ENCODE results near the gene TRMT2B. TPM values are rescaled to one million over a fixed set of nuclear protein-coding genes. Genes with fewer than 3 reads are reported as not detected.
"Not testable (repeated sequence)": the region's sequence is repeated elsewhere in the genome, so short reads cannot be mapped to it uniquely, and the experiment has no call there.

The TRMT2B gene, protein sequence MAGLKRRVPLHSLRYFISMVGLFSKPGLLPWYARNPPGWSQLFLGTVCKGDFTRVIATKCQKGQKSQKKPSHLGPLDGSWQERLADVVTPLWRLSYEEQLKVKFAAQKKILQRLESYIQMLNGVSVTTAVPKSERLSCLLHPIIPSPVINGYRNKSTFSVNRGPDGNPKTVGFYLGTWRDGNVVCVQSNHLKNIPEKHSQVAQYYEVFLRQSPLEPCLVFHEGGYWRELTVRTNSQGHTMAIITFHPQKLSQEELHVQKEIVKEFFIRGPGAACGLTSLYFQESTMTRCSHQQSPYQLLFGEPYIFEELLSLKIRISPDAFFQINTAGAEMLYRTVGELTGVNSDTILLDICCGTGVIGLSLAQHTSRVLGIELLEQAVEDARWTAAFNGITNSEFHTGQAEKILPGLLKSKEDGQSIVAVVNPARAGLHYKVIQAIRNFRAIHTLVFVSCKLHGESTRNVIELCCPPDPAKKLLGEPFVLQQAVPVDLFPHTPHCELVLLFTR
- total RNA-seq = 23.6 and 23.8 TPM in 2 replicates

DNA sequence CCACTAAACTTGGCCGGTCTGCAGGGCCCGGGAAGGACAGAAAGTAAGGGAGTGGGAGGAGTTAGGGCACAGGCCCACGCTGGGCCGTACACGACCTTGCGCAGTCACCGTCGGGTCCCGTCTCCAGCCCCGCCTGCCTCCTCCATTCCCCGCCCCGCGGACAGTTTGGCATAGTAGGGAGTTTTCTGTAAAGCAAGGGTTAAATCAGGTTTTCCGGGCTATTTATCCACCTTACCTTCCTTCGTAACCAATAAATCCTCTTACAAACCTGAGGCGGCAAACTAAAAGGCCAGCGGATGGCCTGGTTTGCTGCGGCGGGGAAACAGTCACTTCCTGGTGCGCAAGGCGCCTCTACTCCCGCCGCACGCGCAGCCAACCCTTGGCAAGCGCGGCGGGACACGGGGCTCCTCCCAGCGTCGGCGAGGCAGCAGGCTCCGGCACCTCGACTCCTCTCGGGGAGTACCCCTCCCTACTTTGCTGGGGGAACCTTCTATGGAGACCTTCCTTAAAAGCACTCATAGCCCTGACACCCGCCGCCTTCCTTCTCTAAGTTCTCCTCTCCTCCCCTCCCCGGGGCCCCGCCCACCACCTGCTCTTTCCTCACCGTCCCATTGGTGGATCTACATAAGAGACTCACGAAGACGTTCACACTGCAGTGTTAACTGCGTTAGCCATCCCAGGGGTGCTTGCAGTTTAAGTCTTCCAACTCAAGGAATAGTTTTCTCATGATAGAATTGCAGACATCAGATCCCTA is at the start of gene TRMT2B:
Gene TRMT2B (minus strand): TSS at position 563 of the 754 bp plus-strand sequence. CDS start 9,822 bp downstream, outside the sequence.
- intact Hi-C loops (cut with micrococcal nuclease) = loop anchor here (1.0 to 5.0 kb wide), 4 partner anchors 47 to 341 kb away; partner anchors contain the start of genes CENPI, CSTF2, RPL36A and TIMM8A

DNA sequence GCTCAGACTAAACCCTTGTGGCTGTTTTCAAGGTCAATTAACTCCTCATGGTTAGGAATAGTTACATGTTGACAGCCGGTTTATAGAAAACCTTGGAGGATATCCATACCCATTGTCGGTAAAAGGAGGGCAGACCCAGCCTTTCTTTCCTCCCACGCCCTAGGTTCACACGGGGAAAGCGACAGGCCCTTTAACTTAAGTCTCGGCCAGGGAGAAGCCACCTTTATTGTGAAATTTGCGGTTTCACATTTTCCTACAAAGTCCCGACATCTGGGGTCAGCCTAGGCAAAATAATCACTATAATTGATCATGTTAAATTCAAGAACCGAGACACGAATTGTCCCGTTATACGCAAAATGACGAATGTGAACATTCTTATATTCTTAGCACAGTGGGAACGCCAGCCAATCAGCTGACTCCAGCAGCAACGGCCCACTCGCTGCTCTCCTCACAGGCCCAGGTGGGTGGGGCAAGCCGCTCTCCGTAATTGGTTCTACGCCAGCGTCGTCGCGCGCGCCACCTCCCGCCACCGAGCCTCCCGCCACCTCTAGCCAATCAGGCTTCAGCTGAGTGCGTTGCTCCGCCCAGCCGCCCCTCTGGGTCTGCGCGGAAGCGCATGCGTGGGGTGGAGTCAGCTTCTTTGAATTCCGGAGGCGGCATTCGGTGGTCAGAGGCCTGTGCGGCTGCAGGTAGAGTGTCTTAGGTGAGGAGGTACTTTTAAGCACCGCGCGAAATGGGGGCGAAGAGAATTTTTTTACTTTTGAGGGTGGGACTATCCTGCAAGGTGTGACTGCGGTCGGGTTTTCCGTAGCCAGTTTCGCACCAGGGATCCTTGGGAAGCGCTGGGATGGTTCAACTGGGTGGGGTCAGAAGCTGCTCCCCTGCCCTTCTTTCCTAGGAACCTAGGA is 45.9 kb upstream of the TRMT2B start, which contains the start of gene CENPI:
Gene CENPI (plus strand): TSS at position 659 of the 908 bp plus-strand sequence. CDS start 2,867 bp downstream, outside the sequence.
- intact Hi-C loops (cut with micrococcal nuclease) = loop anchor here (1.0 to 5.0 kb wide), 3 partner anchors 45 to 295 kb away; partner anchors contain the start of genes CSTF2, RPL36A and TRMT2B

DNA sequence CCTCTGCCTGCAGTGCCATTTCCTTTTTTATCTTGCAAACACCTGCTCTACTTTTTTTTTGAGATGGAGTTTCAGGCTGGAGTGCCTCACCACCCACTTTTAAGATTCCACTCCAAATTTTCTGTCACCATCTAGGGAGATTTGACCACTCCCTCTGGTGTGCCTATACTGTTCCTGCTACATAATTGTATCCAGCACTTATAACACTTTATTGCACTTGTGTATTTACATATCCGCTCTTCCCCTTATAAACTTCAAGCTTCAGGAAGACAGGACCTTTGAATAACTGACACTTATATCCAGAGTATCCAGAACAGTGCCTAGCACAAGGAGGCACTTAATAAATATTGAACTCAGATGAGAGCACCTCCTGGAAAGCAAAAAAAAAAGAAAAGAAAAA is 39.9 kb upstream of the TRMT2B start:
- intact Hi-C loops (cut with micrococcal nuclease) = no loop called here

DNA sequence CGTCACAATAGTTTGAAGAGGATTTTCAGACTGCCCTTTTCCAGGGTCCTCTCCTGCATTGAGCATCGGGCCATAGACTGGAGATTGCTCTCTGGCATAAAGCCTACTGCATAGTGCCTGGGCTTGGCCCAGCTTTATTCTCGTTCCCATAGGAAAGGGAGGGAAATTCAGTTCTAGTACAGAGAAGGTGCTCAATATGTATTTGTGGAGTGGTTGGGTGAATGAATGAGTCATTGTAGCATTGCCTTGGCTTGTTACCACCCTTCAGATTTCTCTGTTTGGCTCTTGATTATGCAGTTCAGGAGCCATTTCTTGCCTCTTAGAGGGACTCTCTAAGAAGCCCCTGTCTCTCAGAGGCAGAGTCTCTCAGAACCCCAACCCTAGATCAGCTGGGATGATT is 29.3 kb upstream of the TRMT2B start:
- intact Hi-C loops (cut with micrococcal nuclease) = no loop called here

DNA sequence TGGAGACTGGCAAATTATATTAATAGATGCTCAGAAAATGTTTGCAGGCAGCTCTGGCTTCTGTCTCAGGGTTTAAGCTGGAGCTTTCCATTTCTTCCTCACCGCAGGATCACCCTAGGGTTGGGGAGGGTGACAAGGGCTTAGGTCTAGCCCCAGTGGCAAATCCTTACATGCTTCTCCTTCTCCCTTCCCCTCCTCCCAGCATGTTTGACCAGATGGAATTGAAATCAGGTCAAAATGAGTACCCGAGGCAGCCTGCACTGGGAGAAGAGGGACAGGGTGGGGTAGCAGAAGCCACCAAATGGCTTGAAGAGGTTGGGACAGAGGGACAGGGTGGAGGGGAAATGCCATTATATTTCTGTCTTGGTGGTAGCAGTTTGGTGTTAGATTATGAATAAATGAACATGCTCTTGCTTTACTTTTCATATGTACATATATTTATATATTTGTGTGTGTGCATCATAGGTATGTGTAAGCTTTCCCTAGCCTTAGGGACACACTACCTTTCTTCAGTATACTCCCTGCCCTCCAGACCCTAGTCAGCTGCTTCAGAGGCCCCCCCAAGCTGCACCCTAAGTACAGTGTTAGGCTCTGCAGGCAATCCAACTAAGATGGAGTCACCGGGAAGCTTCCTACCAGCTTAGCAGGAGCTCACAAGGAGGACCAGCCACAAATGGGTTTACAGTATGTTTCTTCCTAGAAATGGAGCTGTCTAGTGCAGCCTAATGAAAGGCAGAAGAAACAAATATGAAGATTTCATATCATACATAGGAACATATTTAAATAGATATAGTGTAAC is 28.6 kb upstream of the TRMT2B start:
- intact Hi-C loops (cut with micrococcal nuclease) = no loop called here

DNA sequence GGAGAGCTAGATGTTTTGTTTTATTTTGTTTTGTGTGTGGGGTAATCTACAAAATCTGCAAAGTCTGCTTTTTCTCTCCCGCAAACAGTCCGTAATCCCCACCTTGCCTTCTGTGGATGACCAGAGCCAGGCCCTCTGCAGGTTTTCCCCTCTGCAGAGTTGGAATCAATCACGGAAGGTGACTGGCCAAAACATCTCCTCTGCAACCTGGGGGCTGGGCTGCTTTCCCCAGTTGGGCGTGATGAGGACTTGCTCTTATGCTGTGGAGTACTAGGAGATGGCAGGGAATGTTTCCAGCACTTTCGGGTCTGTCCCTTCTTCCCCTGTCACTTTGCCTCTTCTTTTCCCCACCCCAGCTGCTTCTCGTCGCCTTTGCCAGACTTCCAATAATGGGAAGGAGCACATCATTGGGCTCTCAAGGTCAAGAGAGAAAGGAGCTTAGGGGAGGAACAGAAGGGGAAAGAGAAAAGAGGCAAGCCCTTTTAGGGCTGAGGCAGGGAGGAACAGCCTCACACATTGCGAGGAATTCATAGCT is 27.9 kb upstream of the TRMT2B start:
- intact Hi-C loops (cut with micrococcal nuclease) = no loop called here

DNA sequence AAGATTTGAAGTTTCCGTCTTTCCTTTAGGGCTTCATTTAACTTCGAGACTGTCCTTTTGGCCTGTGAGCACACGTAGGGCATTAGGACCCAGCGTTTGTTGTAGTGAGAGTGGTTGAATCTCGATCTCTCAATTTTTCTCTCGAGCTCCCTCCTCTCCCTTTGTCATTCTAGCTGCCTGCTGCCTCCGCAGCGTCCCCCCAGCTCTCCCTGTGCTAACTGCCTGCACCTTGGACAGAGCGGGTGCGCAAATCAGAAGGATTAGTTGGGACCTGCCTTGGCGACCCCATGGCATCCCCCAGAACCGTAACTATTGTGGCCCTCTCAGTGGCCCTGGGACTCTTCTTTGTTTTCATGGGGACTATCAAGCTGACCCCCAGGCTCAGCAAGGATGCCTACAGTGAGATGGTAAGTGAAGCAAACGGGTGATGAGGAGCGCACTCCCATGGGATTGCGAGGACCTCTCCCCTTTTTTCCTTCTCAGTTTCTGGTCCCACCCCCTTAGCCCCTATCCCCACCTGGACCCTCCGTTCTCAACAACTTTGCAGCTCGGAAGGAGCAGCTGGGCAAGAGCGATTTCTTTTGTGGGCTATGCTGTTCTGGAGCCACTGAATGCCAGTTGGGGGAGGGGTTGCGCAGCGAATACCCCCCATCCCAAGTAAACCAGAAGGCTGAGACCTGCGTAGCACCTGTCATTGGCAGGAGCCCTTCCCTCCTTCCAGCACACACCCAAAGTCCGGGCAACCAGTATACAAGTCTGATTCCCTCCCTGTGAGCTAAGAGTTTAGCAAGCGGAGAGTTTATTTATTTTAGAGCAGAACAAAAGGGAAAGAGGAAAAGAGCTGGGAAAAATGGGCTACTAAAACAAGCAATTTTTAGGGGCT is 27.0 kb upstream of the TRMT2B start, which contains the start of gene TMEM35A:
Gene TMEM35A (plus strand): TSS at position 164 of the 883 bp plus-strand sequence. CDS start 124 bp downstream, at position 288.
- intact Hi-C loops (cut with micrococcal nuclease) = no loop called here

DNA sequence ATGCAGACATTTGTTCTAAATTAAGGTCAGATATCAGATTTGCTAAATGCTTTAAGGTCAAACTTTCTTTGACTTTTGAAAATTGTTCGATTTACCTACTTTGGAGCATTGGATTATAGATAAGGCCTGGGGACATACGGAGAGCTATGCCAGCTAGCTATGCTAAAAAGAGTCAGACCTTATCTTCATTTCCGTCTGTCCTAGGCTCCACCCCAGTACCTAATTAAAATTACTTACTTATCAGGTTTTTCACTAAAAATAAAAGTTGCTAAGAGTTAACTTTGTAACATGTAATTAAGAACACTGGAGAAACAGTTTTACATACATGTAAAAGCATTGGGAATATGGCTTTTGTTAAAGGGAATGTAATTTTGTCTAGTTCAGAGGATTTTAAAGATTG is 19.7 kb upstream of the TRMT2B start:
- intact Hi-C loops (cut with micrococcal nuclease) = no loop called here

DNA sequence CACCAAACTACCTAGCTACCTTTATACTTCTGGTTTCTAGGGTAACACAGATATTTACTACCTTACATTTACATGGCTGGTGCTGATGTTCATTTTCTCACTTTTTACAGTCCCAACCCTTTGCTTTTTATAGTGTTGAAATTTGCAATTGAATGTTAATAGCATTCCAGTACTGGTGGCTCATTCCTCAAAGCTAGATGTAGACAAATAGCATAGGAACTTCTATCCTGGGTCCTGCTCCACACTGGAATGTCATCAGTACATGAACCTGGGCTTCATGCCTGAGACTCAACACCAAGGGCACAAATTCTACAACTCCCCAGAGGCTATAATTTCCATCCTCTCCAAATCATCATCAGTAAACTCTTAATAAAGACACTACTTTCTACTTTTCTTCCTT is 10.3 kb upstream of the TRMT2B start:
- intact Hi-C loops (cut with micrococcal nuclease) = no loop called here

DNA sequence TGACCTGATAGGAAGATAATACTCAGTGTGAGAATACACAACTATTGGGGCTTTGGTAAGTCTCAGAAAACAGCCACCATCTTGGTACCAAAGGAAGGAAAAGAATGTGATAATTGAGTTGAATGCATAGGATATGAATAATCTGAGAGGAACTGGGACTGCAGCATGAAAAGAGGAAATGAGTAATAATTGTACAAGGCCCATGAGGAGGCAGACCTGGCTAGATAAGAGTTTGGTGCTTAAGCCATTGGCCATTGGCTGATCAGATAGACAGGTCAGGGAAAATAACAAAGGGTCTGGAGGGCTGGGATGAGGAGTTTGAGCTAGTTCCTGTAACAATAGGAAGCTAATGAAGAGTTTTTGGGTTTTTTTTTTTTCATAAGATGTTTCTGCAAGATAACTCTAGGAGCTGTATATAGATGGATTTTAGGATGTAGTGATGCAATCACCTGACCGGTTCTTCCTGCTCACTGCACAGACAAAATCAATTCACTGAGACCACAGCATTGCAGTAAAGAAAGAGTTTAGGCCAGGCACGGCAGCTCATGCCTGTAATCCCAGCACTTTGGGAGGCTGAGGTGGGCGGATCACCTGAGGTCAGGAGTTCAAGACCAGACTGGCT is 5.3 kb upstream of the TRMT2B start:
- intact Hi-C loops (cut with micrococcal nuclease) = no loop called here

DNA sequence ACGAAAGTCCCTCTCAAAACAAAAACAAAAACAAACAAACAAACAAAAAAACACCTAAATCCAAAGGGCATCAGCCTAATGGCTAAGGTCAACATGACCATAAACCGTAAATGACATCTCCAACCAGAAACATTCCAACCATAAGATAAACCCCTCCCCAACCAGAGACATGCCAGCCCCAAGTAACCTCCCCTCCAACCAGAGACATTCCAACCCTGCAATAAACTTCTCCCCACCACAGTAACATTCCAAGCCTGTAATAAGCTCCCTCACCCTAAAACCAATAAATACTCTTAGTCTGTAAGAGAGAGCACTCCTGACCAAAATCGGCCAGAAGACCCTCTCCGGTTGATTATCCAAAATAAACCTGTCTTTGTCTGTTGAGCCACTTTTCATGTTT is 4.6 kb upstream of the TRMT2B start:
- intact Hi-C loops (cut with micrococcal nuclease) = not testable (repeated sequence)

DNA sequence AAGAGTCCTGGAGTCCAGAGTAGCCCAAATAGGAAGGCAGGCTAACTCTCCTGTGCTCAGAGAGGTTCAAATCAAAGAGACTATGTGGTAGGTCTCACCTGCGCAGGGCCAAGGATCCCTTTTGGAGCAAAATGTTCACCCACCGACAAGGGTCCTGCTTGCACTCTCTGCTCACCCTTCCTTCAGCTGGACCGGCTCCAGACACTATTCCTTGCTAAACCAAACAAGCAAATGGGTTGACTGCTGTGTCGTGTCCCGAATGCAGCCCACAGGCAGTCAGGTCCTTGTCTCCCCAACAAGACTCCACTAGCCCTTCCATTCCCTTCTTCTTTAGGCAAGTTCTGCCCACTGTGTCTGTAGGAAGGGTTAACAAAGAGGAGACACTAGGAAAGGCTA is 760 bp downstream of the TRMT2B start:
- intact Hi-C loops (cut with micrococcal nuclease) = loop anchor here (5.0 kb wide), 3 partner anchors 229 to 341 kb away; partner anchors contain the start of genes CSTF2, RPL36A and TIMM8A

DNA sequence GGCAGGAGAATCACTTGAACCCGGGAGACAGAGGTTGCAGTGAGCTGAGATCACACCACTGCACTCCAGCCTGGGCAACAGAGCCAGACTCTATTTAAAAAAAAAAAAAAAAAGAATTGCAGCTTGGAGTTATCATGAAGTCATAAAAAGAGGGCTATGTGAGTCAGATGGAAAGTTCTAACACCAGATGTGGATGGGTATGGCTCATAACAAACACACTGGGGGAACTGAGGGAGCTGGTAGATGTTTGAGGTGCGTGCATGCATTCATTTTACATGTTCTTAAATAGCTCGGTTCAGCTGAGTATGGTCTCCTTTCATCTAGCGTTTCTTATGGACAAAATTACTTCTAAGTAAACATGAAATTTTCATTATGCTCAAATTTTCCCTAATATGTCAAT is 11.7 kb downstream of the TRMT2B start:
- intact Hi-C loops (cut with micrococcal nuclease) = no loop called here

DNA sequence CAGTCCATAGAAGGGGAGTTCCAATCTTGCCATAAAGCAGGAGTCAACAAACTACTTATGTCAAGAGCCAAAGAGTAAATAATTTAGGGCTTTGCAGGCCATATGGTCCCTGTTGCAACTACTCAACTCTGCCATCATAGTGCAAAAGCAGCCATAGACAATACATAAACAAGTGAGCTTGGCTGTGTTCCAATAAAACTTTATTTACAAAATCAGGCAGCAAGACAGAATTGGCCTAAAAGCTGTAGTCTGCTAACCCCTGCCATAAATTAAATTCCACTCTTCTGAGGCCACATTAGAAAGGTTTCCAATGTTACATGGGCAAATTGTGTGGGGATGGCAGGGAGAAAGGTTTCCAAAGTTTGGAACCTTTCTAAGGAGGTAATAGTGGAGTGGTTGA is 14.7 kb downstream of the TRMT2B start:
- intact Hi-C loops (cut with micrococcal nuclease) = no loop called here

DNA sequence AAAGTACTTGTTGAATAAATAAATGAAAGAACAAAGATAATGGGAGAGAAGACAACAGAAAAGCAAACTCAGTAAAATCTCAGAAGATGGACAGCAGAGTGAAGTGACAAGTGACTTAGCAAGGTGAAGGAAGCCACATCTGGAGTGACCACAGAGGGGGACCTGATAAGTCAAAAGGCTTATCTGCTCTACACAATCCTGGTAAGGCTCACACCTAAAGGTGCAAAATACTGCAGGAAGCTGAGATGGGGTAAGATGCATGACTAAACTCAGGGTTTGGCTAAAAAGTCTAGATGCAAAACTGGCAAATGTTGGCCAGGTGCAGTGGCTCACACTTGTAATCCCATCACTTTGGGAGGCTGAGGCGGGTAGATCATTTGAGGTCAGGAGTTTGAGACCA is 22.2 kb downstream of the TRMT2B start:
- intact Hi-C loops (cut with micrococcal nuclease) = no loop called here

DNA sequence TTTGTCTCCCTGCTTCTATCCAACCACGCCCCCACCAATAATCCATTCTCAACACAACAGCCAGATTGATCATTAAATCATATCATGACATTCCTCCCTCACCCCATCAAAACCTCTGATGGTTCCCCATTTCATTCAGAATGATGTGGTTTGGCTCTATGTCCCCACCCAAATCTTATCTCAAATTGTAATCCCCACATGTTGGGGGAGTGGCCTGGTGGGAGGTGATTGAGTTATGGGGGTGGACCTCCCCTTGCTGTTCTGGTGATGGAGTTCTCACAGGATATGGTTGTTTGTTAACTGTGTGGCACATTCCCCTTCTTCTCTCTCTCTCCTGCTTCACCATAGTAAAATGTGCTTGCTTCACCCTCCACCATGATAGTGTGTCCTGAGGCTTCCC is 23.3 kb downstream of the TRMT2B start:
- intact Hi-C loops (cut with micrococcal nuclease) = no loop called here

DNA sequence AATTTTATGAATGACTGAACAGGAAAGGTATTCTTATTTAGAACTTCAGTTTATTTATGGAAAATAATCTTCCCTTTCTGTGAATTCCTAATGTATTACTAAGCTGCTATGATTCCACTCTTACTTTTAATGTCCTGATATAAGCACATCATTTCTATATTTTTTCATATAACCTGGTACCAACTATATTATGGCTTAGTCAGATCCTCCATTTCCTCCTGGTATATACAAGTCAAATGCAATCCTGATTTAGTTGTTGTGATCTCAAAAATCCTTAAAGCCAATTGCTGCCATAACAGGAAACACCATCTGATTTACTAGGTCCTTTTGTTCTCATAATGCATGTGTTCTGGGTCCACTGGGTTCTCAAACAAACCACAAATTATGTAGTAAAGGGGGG is 26.8 kb downstream of the TRMT2B start:
- intact Hi-C loops (cut with micrococcal nuclease) = no loop called here

DNA sequence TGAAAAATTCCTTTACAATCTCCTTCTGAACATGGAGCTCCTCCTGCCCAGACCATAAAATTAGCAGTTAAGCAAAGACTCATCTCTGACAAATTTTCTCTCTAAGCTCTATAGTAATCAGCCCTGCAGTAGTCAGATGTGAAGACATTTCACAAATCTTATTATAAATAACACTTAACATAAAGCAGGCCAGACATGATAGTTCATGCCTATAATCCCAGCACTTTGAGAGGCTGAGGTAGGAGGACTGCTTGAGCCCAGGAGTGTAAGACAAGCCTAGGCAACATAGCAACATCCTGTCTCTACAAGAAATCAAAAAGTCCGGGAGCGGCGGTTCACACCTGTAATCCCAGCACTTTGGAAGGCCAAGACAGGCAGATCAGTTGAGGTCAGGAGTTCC is 29.9 kb downstream of the TRMT2B start:
- intact Hi-C loops (cut with micrococcal nuclease) = no loop called here
